ENCODE measurements around the gene SH3D19. TPM values are rescaled to one million over a fixed set of nuclear protein-coding genes. Genes with fewer than 3 reads are reported as not detected.
A peak's percentile ranks its signal among the peaks of the same experiment; 100 is the strongest.

The SH3D19 gene
- total and polyA plus RNA-seq, 2 experiments from 2014 or later = 28.2 to 54.7 TPM

- Histone ChIP-seq H3K79me2 (peaks cover 18% of the 10 kb centered on the region), H3K36me3 (replicated peaks; ENCODE audit: insufficient read depth, low read depth) (no peaks in the 10 kb centered on the region), H3K9me2 (replicated peaks; ENCODE audit: insufficient read depth) (no peaks in the 10 kb centered on the region), H4K20me1 (ENCODE audit: insufficient read depth, poor library complexity, severe bottlenecking) (no peaks in the 10 kb centered on the region), H3K9me3 (ENCODE audit: low read depth) (no peaks in the 10 kb centered on the region), H3K4me3 (peak overlapping the region; percentile 13), H3K27ac (peak overlapping the region; percentile 81), H3K4me2 (peak overlapping the region; percentile 56), H2AFZ (no peak overlapping the region), H3K27me3 (no peaks in the 10 kb centered on the region), H3K4me1 (ENCODE audit: insufficient read depth) (peaks cover 9% of the 10 kb centered on the region)
- DNase-seq (ENCODE audit: low spot score) = peak; percentile 46
- 66% methylated on average over 10 of the region's 10 CpGs for WGBS (ENCODE audit: low lambda C conversion rate, missing lambda C conversion rate)
- TF ChIP-seq CTCF (IDR thresholded peaks at IDR 0.05; ENCODE audit: poor library complexity) = no peak
These were observed 99.1 kb downstream of the SH3D19 start for GRCh38 chr4:151226004-151226932.

GRCh38 chr4:151223465-151223864 lies 101.9 kb downstream of the SH3D19 start:
- Histone ChIP-seq H3K36me3 (replicated peaks; ENCODE audit: insufficient read depth, low read depth) (no peaks in the 10 kb centered on the region), H3K27me3 (no peaks in the 10 kb centered on the region), H3K4me3 (no peak overlapping the region), H4K20me1 (ENCODE audit: insufficient read depth, poor library complexity, severe bottlenecking) (no peaks in the 10 kb centered on the region), H3K4me2 (no peak overlapping the region), H3K9me2 (replicated peaks; ENCODE audit: insufficient read depth) (no peaks in the 10 kb centered on the region), H2AFZ (no peak overlapping the region), H3K79me2 (peaks cover 13% of the 10 kb centered on the region), H3K9me3 (ENCODE audit: low read depth) (no peaks in the 10 kb centered on the region), H3K27ac (no peak overlapping the region), H3K4me1 (ENCODE audit: insufficient read depth) (peaks cover 9% of the 10 kb centered on the region)
- DNase-seq (ENCODE audit: low spot score) = no peak
- TF ChIP-seq EZH2phosphoT487 (IDR thresholded peaks at IDR 0.05; ENCODE audit: low read depth, severe bottlenecking, unreplicated experiment) (no peak), EZH2 (IDR thresholded peaks at IDR 0.05; ENCODE audit: borderline replicate concordance) (no peak), CTCF (IDR thresholded peaks at IDR 0.05; ENCODE audit: poor library complexity) (no peak)
- WGBS (ENCODE audit: low lambda C conversion rate, missing lambda C conversion rate) = 73% methylated on average over 4 of the region's 4 CpGs

- Histone ChIP-seq H3K9me3 (ENCODE audit: low read depth) (no peaks in the 10 kb centered on the region), H3K4me2 (no peak overlapping the region), H3K36me3 (replicated peaks; ENCODE audit: insufficient read depth, low read depth) (no peaks in the 10 kb centered on the region), H3K27ac (no peak overlapping the region), H4K20me1 (ENCODE audit: insufficient read depth, poor library complexity, severe bottlenecking) (no peaks in the 10 kb centered on the region), H3K9me2 (replicated peaks; ENCODE audit: insufficient read depth) (no peaks in the 10 kb centered on the region), H3K27me3 (no peaks in the 10 kb centered on the region), H2AFZ (no peak overlapping the region), H3K79me2 (peaks cover 7% of the 10 kb centered on the region), H3K4me3 (no peak overlapping the region), H3K4me1 (ENCODE audit: insufficient read depth) (peaks cover 4% of the 10 kb centered on the region)
- TF ChIP-seq CTCF (IDR thresholded peaks at IDR 0.05; ENCODE audit: poor library complexity) (no peak), EZH2 (IDR thresholded peaks at IDR 0.05; ENCODE audit: borderline replicate concordance) (no peak)
- WGBS (ENCODE audit: low lambda C conversion rate, missing lambda C conversion rate) = 97% methylated on average over 2 of the region's 2 CpGs
- DNase-seq (ENCODE audit: low spot score) = no peak
These were observed 105.5 kb downstream of the SH3D19 start for GRCh38 chr4:151219948-151220347.

Data from hepatocyte (in vitro differentiated cells).